ENCODE data around the gene CD40.
A peak's percentile ranks its signal among the peaks of the same experiment; 100 is the strongest.
"Not testable (repeated sequence)": the region's sequence is repeated elsewhere in the genome, so short reads cannot be mapped to it uniquely, and the experiment has no call there.

The CD40 gene

DNA sequence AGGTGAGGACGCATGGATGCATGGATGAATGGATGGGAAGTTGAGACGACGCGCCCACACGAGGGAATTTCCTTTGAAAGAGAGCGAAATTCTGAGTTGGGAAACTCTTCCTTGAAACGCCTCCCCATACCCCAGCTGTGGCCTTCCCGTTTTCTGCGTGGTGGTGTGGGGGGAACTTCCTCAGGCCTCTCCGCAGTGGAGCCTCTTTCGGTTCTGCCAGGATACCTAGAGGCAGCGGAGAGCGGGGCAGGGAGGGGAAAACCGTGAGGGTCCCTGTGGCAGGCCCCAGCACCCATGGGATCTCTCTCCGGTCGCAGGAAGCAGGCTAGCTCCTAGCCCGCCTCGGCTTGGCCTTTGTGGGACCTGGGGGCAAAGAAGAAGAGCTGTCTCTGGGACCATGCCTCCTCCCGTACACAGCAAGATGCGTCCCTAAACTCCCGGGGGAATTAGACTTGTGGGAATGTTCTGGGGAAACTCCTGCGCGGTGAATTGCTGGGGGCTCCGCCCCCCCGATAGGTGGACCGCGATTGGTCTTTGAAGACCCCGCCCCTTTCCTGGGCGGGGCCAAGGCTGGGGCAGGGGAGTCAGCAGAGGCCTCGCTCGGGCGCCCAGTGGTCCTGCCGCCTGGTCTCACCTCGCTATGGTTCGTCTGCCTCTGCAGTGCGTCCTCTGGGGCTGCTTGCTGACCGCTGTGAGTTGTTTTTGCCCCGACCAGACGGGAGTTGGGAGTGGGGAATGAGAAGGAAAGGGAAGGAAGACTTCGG, at the start of gene CD40:
TSS of gene CD40 (plus strand) at position 611 of the 764 bp plus-strand sequence. CDS start at position 641, 30 bp downstream.
- DNase-seq = no peak

- DNase-seq = no peak
These were observed 47.8 kb upstream of the CD40 start for GRCh38 chr20:46070215-46070900.

GRCh38 chr20:46071573-46071972, 46.5 kb upstream of the CD40 start:
- DNase-seq = no peak

- DNase-seq = no peak
These were observed 45.1 kb upstream of the CD40 start for GRCh38 chr20:46073024-46073423.

DNA sequence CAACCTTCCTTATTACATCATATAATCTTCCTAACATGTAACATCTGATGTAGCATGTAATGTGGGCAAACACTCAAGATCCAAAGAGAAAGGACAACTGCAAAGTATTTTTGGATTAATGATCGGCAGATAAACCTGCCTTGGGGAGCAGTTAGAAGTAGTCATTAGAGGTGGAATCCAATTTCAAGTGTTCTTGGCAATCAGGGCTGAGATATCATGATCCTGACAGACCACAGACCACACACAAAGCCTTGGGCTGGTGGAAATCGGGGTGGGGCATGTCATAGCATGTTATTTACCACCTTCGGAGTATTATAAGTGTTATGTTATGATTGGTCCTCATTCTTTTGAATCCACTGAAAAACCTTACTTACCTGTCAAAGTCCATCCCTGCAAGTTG, 44.7 kb upstream of the CD40 start:
- DNase-seq = no peak

DNA sequence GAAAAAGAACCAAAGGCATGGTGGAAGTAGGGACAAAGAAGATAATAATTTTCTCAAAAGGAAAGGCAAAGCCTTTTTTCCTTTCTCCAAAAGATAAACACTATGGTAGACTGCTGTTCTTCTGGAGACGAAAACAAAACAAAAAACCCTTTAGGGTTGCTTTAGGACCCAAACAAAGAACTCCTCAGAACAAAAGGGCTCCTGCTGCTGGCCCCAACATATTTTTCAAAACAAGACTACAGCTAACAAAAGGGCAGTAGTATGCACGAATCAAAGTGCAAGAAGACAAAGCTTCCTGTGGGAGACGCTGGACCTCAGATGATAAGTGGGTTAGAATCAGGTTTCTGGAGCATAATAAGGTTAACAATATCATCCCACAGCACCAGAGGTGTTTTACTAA, 44.1 kb upstream of the CD40 start:
- no peak for DNase-seq

GRCh38 chr20:46076806-46077205, 41.3 kb upstream of the CD40 start:
- no peak for DNase-seq

DNA sequence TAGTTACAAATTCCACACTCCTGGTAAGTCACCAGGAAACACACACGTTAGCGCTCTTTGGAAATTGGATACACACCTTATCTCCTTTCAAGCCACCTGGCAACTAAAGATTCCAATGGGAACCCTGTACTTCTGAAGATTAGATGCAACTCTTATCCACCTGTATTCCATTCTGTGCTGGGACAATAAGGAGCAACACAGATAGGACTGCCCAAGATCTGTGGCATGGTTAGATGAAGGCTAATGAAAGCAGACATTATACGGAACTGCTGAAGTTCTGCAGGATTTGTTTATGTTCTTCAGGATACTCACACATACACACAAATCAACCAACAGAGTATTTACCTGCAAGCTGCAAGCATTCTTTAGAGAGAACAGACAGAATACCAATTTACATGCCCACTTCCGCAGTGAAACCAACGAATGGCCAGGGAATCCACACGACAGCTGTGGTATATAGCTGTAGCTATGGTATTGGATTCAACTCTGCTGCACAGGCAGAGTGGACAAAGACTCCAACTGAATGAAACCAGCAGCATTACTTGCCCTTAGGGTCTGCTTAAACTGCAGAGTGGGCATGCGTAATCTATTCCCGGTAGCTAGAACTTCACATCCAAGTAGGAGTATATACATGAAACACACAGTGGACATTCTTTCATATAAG, 40.3 kb upstream of the CD40 start:
- DNase-seq = no peak

- DNase-seq = no peak
These were observed 39.2 kb upstream of the CD40 start for GRCh38 chr20:46078954-46079353.

- DNase-seq = no peak
These were observed 37.0 kb upstream of the CD40 start for GRCh38 chr20:46081074-46081473.

DNA sequence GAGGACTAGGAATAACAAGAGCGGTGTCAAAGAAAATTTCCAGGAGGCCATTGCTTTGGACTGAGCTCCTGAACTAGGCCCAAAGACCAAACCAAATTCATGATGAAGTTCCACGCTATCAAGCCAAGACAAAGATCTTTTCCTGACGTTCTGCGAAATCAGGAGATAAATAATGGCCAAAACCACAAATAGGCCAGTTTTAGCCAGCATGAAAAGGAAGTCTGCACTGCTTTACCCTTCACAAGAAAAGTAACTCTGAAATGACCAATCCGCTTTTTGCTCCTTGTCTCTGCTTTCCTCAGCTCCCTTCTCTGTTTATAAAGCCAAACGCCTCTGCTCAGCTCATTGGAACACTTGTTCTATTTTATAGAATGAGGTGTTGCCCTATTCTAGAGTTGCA, 35.0 kb upstream of the CD40 start:
- no peak for DNase-seq

DNA sequence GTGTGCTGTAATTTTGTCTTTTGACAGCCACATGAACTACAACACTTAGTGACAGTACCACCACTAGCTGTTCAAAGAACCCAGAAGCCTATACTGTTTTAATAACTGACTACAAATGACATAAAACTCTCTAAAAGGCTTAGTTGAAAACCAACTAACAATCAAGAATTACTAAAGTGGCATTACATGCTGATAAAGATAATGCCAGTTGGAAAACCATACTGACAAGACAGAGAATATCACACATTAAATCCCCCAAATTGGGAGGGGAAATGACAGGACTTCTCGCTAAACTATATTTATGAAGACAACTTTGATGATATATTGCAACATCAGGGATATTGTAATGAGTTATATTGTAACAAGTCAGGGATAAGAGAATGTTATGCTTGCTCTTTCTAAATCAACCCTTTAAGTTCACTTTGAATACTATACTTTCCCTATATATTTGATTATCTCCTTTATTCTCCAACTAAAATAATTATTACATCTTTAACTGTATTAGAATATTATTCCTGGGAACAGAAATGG, 34.5 kb upstream of the CD40 start:
- no peak for DNase-seq

DNA sequence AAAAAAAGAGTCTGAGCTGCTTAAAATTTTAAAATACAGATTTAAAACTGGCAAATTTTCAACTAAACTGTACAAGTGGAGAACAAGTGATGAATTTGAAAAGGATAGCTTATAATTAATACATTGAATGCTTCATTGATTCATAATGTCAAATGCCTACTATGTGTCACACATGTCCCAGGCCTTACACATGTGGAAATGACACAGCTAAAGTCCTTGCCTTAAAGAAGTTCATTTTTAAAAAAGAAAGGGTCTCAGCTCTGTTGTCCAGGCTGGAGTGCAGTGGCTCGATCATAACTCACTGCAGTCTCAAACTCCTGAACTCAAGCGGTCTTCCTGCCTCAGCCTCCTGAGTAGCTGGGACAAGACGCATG, 33.3 kb upstream of the CD40 start:
- DNase-seq = no peak

GRCh38 chr20:46085179-46085851, 32.8 kb upstream of the CD40 start:
- peak; percentile 21 for DNase-seq

DNA sequence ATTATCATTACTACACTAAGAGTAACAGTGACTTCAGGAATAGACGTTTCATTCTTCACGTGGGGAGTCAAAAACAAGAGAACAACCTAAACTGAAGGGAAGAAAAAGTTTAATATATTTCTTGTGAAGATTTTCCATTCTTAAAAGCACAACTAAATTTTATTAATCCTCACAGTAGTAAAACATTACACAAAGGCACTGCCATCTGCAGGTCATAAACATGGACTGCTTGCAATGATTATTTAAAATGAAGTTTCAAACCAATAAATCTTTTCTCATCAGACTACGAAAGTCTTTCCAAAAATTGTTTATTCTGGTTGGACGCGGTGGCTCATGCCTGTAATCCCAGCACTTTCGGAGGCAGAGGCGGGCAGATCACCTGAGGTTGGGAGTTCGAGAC, 31.0 kb upstream of the CD40 start:
- DNase-seq = no peak

DNA sequence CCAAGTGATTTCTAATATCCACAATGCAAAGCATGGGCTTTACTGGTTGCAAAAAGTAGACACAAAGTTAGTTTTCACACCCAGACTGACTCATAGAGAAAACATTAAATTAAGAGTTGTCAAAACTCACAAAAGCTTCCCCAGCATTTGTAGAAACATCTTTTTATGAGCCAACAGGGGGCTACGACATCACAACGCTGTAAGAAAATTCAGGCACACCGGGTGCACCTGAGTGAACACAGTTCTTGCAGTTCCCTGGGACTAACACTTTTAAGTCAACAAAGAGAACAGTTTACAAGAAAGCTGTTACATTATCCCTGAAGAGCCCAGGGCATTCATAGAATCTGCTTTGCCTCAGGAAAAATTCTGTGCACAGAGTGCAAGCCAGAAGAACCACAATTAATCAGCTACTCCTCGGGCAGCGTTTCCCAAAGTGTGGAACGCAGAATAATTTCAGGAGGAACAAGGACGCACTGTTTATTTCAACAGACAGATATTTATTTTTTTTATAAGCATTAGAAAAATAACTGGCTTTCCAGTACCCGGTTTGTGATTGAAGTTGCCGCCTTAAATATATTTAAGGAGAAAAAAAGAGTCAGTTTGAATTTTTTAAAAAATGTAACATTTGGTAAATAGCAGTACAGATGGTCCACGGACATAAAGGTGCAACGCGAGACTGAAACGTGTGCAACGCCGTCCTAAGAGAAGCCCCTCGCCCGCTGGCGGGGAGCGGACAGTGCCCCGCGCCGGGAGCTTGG, 29.5 kb upstream of the CD40 start:
- no peak for DNase-seq

DNA sequence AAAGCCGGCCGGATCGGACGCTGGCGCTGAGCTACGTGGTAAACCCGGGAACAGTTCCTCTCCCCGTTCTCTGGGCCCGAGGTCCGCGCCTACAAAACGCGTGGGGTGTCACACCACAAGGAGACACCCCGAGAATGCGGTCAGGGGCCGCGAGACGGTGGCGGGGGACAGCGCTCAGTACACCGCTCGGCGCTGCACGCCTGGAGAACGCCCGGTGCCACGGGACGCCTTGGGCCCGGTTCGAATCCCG, 29.0 kb upstream of the CD40 start:
- peak; percentile 72 for DNase-seq

GRCh38 chr20:46089417-46090388, 28.4 kb upstream of the CD40 start, which contains the start of gene NCOA5:
Gene NCOA5 (minus strand): TSS chr20:46089962. CDS start chr20:46079424, 10,538 bp downstream.
- peak; percentile 97 for DNase-seq

- not testable (repeated sequence) for DNase-seq
These were observed 26.2 kb upstream of the CD40 start for GRCh38 chr20:46091622-46092535.

DNA sequence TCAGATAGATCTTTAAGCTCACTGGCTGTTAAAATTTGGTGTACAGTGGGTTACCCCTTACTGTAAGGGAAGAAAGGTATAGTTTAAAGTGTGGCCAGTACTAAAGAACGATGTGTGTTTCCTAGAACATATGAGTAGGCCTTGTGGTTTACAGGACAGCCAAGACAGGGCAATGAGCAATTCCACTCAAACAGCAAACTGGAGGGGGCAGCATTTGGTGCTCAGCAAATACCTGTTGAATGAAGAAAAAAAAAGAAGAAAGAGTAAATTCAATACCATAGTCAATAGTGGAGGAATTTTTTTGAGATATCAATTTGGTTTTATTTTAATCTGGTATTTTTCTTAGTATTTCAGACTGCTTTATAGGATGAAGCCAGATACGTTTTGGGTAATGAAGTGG, 24.6 kb upstream of the CD40 start:
- DNase-seq = no peak

Data from NCI-H1092 treated with DMSO at 0.1 percent for 48 hours (cell line).